ENCODE measurements around the gene RPL35. TPM values are rescaled to one million over a fixed set of nuclear protein-coding genes. Genes with fewer than 3 reads are reported as not detected.

Gene RPL35
- 1,710 TPM for polyA plus RNA-seq
- long read RNA-seq, donor 1, transcript RPL35-203 (3 exons, 785 nt): minor isoform, 209 of 1,116 reads
- long read RNA-seq, donor 1, transcript RPL35-205 (2 exons, 649 nt): minor isoform, 50 of 1,116 reads
- long read RNA-seq, donor 1, transcript RPL35-201 (4 exons, 455 nt): major isoform, 789 of 1,116 reads
- long read RNA-seq, donor 1, partial matches to known transcripts: 67 of 1,116 reads
- long read RNA-seq, donor 1, other reads (novel, unspliced or antisense): 0 of 1,116 reads
- long read RNA-seq, donor 2, transcript RPL35-201 (4 exons, 455 nt): major isoform, 1,312 of 1,915 reads
- long read RNA-seq, donor 2, transcript RPL35-205 (2 exons, 649 nt): minor isoform, 50 of 1,915 reads
- long read RNA-seq, donor 2, transcript RPL35-203 (3 exons, 785 nt): minor isoform, 453 of 1,915 reads
- long read RNA-seq, donor 2, partial matches to known transcripts: 87 of 1,915 reads
- long read RNA-seq, donor 2, other reads (novel, unspliced or antisense): 12 of 1,915 reads
- long read RNA-seq, donor 3: 0 reads
- long read RNA-seq, donor 4, transcript RPL35-205 (2 exons, 649 nt): minor isoform, 11 of 256 reads
- long read RNA-seq, donor 4, transcript RPL35-203 (3 exons, 785 nt): minor isoform, 76 of 256 reads
- long read RNA-seq, donor 4, transcript RPL35-201 (4 exons, 455 nt): major isoform, 169 of 256 reads
- long read RNA-seq, donor 4, partial matches to known transcripts: 0 of 256 reads
- long read RNA-seq, donor 4, other reads (novel, unspliced or antisense): 0 of 256 reads
- long read RNA-seq, donor 5, transcript RPL35-201 (4 exons, 455 nt): major isoform, 702 of 995 reads
- long read RNA-seq, donor 5, transcript RPL35-205 (2 exons, 649 nt): minor isoform, 38 of 995 reads
- long read RNA-seq, donor 5, transcript RPL35-203 (3 exons, 785 nt): minor isoform, 211 of 995 reads
- long read RNA-seq, donor 5, partial matches to known transcripts: 39 of 995 reads
- long read RNA-seq, donor 5, other reads (novel, unspliced or antisense): 5 of 995 reads
- long read RNA-seq, donor 6, transcript RPL35-201 (4 exons, 455 nt): major isoform, 1,096 of 1,686 reads
- long read RNA-seq, donor 6, transcript RPL35-205 (2 exons, 649 nt): minor isoform, 37 of 1,686 reads
- long read RNA-seq, donor 6, transcript RPL35-203 (3 exons, 785 nt): minor isoform, 379 of 1,686 reads
- long read RNA-seq, donor 6, partial matches to known transcripts: 173 of 1,686 reads
- long read RNA-seq, donor 6, other reads (novel, unspliced or antisense): 0 of 1,686 reads
- long read RNA-seq, donor 7, transcript RPL35-205 (2 exons, 649 nt): minor isoform, 13 of 849 reads
- long read RNA-seq, donor 7, transcript RPL35-203 (3 exons, 785 nt): minor isoform, 182 of 849 reads
- long read RNA-seq, donor 7, transcript RPL35-201 (4 exons, 455 nt): major isoform, 624 of 849 reads
- long read RNA-seq, donor 7, partial matches to known transcripts: 25 of 849 reads
- long read RNA-seq, donor 7, other reads (novel, unspliced or antisense): 5 of 849 reads
- long read RNA-seq, donor 8, transcript RPL35-201 (4 exons, 455 nt): major isoform, 1,845 of 2,529 reads
- long read RNA-seq, donor 8, transcript RPL35-203 (3 exons, 785 nt): minor isoform, 494 of 2,529 reads
- long read RNA-seq, donor 8, transcript RPL35-205 (2 exons, 649 nt): minor isoform, 39 of 2,529 reads
- long read RNA-seq, donor 8, partial matches to known transcripts: 142 of 2,529 reads
- long read RNA-seq, donor 8, other reads (novel, unspliced or antisense): 7 of 2,529 reads
- long read RNA-seq, donor 9, transcript RPL35-203 (3 exons, 785 nt): minor isoform, 492 of 2,461 reads
- long read RNA-seq, donor 9, transcript RPL35-201 (4 exons, 455 nt): major isoform, 1,811 of 2,461 reads
- long read RNA-seq, donor 9, transcript RPL35-205 (2 exons, 649 nt): minor isoform, 36 of 2,461 reads
- long read RNA-seq, donor 9, partial matches to known transcripts: 101 of 2,461 reads
- long read RNA-seq, donor 9, other reads (novel, unspliced or antisense): 21 of 2,461 reads
- long read RNA-seq, donor 10, transcript RPL35-201 (4 exons, 455 nt): major isoform, 1,370 of 1,850 reads
- long read RNA-seq, donor 10, transcript RPL35-205 (2 exons, 649 nt): minor isoform, 25 of 1,850 reads
- long read RNA-seq, donor 10, transcript RPL35-203 (3 exons, 785 nt): minor isoform, 348 of 1,850 reads
- long read RNA-seq, donor 10, partial matches to known transcripts: 95 of 1,850 reads
- long read RNA-seq, donor 10, other reads (novel, unspliced or antisense): 12 of 1,850 reads
- long read RNA-seq, donor 11, transcript RPL35-203 (3 exons, 785 nt): minor isoform, 273 of 1,237 reads
- long read RNA-seq, donor 11, transcript RPL35-205 (2 exons, 649 nt): minor isoform, 21 of 1,237 reads
- long read RNA-seq, donor 11, transcript RPL35-201 (4 exons, 455 nt): major isoform, 899 of 1,237 reads
- long read RNA-seq, donor 11, partial matches to known transcripts: 43 of 1,237 reads
- long read RNA-seq, donor 11, other reads (novel, unspliced or antisense): 0 of 1,237 reads

DNA sequence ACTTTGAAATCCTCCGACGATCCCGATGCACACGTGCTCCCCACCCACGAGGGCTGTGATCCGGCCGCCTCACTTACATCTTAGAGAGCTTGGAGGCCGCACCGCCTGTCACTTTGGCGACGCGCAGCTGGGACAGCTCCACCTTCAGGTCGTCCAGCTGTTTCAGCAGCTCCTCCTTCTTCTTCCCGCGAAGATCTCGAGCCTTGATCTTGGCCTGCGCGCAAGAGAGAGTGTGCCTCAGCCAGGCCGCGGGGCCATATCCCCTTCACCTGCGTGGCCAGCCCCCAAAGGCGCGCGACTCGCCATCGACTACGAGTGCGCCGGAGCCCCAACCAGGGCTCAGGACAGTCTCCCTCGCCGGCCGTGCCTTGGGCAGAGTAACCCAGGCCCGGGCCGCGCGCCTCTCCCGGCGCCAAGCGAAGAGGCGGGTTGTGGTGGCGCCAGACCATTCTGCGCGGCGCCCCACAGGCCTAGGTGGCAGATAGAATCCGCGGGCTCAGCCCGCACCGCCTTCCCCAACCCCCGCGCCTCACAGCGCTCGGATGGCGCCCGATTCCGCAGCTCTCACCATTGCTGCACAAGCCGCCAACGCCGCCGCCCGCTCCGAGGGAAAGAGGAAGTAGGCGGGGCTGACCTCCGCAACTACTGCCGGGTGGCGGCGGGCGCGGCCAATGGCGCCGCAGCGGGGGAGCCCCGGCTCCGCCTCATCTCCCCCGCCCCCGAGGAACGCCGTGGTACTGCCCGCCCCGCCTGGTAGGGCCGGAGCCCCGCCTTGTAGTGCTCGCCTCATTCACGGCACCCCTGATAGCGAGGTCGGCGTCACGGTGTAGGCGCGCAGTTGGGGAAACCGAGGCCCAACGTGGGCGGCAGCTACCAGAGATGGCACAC, at the start of gene RPL35, which contains the start of gene ARPC5L:
Gene RPL35 (minus strand): TSS at position 616 of the 888 bp plus-strand sequence. CDS start 45 bp downstream, at position 571.
Gene ARPC5L (plus strand): TSS at position 789 of the 888 bp plus-strand sequence. CDS start 7,161 bp downstream, outside the sequence.
- no peaks in the 10 kb centered on the region for H3K27me3 ChIP-seq (ENCODE audit: control insufficient read depth, insufficient read depth, low read length)
- peak within 1 kb of the TSS; percentile 89 for H3K27ac ChIP-seq (ENCODE audit: low read length)
- peak; percentile 93 to 97 for DNase-seq
- WGBS (ENCODE audit: insufficient coverage, low lambda C conversion rate): no CpG with 5 or more reads among the region's 92 CpGs
- H3K4me3 ChIP-seq (ENCODE audit: low read length): peak within 1 kb of the TSS; percentile 92
- H3K4me1 ChIP-seq (ENCODE audit: control insufficient read depth, insufficient read depth, low read length): peaks cover 5% of the 10 kb centered on the region
- H3K36me3 ChIP-seq (ENCODE audit: control insufficient read depth, insufficient read depth, low read length): peaks cover 42% of the 10 kb centered on the region
- no peaks in the 10 kb centered on the region for H3K9me3 ChIP-seq (ENCODE audit: control insufficient read depth, low read depth, low read length)

DNA sequence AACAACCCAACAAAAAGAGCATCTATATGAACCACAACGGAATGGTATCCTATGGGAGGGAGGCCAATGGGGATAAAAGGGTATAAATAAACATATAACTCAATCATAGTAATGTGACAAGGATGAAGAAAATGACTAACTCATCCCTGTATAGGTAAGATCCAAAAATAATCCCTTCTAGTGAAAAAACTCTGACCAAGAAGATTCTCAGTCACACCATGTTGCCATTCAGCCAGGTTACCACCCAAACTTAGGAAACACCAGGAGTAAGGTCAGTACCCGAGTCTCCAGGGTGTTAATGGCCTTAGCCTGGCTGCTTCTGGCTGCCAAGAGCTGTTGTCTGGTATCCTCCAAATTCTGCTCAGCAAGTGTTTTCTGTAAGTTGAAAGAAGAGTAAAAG, 46.3 kb upstream of the RPL35 start:
- H3K4me3 ChIP-seq (ENCODE audit: low read length): no peak overlapping the region
- H3K9me3 ChIP-seq (ENCODE audit: control insufficient read depth, low read depth, low read length): no peaks in the 10 kb centered on the region
- WGBS (ENCODE audit: insufficient coverage, low lambda C conversion rate): 80% methylated on average over 1 of the region's 2 CpGs
- no peaks in the 10 kb centered on the region for H3K4me1 ChIP-seq (ENCODE audit: control insufficient read depth, insufficient read depth, low read length)
- peaks cover 40% of the 10 kb centered on the region for H3K36me3 ChIP-seq (ENCODE audit: control insufficient read depth, insufficient read depth, low read length)
- H3K27me3 ChIP-seq (ENCODE audit: control insufficient read depth, insufficient read depth, low read length): no peaks in the 10 kb centered on the region
- no peak overlapping the region for H3K27ac ChIP-seq (ENCODE audit: low read length)
- no peak for DNase-seq

DNA sequence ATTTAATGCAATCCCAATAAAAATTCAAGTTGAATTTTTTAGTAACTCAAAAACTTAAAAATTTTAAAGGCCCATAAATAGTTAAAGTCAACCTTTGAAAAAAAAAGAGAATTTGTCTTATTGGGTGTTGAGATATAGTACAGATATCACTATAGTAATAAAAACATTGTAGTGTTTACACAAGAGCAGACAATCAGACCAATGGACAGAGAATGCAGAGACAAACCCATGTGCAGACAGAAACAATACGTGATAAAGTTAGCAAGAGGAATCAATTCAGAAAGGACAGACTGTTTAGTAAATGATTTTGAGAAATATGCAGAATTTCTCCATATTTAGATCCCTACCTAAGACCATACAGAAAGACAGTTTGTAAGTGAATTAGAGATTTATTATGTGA, 45.2 kb upstream of the RPL35 start:
- H3K27me3 ChIP-seq (ENCODE audit: control insufficient read depth, insufficient read depth, low read length): no peaks in the 10 kb centered on the region
- no peaks in the 10 kb centered on the region for H3K9me3 ChIP-seq (ENCODE audit: control insufficient read depth, low read depth, low read length)
- DNase-seq: peak in 1 of 2 donors; percentile 21
- no peaks in the 10 kb centered on the region for H3K4me1 ChIP-seq (ENCODE audit: control insufficient read depth, insufficient read depth, low read length)
- no peak overlapping the region for H3K4me3 ChIP-seq (ENCODE audit: low read length)
- 10% methylated on average over 1 of the region's 1 CpG for WGBS (ENCODE audit: insufficient coverage, low lambda C conversion rate)
- no peak overlapping the region for H3K27ac ChIP-seq (ENCODE audit: low read length)
- H3K36me3 ChIP-seq (ENCODE audit: control insufficient read depth, insufficient read depth, low read length): peaks cover 36% of the 10 kb centered on the region

DNA sequence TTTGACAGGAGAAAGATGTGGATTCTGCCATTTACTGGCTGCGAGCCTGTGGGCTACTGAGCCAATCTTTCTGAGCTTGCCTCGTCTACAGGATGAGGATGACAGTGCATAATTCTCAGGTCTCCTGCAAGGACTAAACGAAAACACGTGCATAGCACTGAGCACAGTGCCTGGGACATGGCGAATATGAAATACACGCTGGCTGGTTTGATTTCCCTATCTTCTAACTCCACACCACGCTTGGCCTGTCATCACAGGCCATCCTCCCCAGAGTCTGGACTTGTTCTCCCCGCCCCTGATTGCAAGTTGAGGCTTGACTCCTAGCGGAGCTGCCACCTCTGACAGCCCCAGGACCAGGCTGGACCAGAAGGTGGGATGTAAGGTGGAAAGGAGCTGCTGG, 38.1 kb upstream of the RPL35 start:
- Histone ChIP-seq H3K4me3 (ENCODE audit: low read length) (no peak overlapping the region), H3K27me3 (ENCODE audit: control insufficient read depth, insufficient read depth, low read length) (no peaks in the 10 kb centered on the region), H3K4me1 (ENCODE audit: control insufficient read depth, insufficient read depth, low read length) (peaks cover 10% of the 10 kb centered on the region), H3K36me3 (ENCODE audit: control insufficient read depth, insufficient read depth, low read length) (peaks cover 47% of the 10 kb centered on the region), H3K9me3 (ENCODE audit: control insufficient read depth, low read depth, low read length) (no peaks in the 10 kb centered on the region), H3K27ac (ENCODE audit: low read length) (no peak overlapping the region)
- no CpG with 5 or more reads among the region's 9 CpGs for WGBS (ENCODE audit: insufficient coverage, low lambda C conversion rate)
- no peak for DNase-seq

DNA sequence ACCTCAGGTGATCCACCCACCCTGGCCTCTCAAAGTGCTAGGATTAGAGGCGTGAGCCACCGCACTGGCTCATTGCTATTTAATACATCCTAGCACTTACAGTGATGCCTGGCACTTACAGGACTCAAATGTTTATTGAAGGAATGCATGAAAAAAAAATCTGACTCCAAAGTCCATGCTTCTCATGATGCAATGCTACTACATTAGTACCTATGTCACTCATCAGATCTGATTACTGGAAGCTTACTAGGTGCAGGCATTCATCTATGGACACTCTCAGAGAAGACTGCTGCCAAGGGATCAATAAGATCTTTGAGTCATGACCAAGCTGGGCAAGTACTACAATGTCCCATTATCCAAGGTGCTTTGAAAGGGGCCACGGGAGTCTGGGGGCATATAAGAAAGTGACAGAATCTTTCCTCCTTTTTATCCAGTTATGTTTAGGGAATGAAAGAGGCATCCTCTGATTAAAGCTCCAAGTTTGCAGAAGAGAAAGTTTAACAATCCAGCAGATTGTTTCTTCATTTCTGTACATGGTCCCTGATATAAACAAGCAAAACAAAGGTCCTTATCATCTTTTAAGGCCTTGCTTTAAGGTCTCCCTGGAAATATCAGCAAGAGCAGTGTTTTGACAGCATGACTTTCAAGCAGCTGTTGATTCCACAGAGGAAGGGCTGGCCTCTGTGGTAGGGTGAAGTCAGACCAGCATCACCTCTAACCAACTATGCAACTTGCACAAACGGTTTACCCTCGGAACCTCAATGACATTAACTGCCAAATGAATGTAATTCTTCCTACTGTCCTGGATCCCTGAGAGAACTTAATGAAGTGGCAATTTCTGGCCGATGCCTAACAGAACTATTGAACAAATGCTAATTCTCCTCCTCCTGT, 36.1 kb upstream of the RPL35 start:
- Histone ChIP-seq H3K27me3 (ENCODE audit: control insufficient read depth, insufficient read depth, low read length) (no peaks in the 10 kb centered on the region), H3K36me3 (ENCODE audit: control insufficient read depth, insufficient read depth, low read length) (peaks cover 52% of the 10 kb centered on the region), H3K9me3 (ENCODE audit: control insufficient read depth, low read depth, low read length) (no peaks in the 10 kb centered on the region), H3K27ac (ENCODE audit: low read length) (peak overlapping the region; percentile 5), H3K4me3 (ENCODE audit: low read length) (no peak overlapping the region), H3K4me1 (ENCODE audit: control insufficient read depth, insufficient read depth, low read length) (peaks cover 10% of the 10 kb centered on the region)
- 40% methylated on average over 1 of the region's 6 CpGs for WGBS (ENCODE audit: insufficient coverage, low lambda C conversion rate)
- DNase-seq: peak; percentile 74 to 90

DNA sequence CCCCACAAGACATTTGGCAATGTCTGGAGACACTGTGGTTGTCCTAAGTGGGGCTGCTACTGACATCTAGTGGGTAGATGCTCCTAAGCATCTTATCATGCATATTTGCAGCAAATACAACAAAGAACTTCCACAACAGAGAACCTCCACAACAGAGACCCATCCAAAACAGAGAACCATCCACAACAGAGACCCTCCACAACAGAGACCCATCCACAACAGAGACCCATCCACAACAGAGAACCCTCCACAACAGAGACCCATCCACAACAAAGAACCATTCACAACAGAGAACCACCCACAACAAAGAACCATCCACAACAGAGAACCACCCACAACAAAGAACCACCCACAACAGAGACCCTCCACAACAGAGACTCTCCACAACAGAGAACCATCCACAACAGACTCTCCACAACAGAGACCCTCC, 33.0 kb upstream of the RPL35 start:
- no peaks in the 10 kb centered on the region for H3K27me3 ChIP-seq (ENCODE audit: control insufficient read depth, insufficient read depth, low read length)
- peaks cover 10% of the 10 kb centered on the region for H3K4me1 ChIP-seq (ENCODE audit: control insufficient read depth, insufficient read depth, low read length)
- no peak overlapping the region for H3K4me3 ChIP-seq (ENCODE audit: low read length)
- DNase-seq: peak in 1 of 2 donors; percentile 11
- no peaks in the 10 kb centered on the region for H3K9me3 ChIP-seq (ENCODE audit: control insufficient read depth, low read depth, low read length)
- H3K27ac ChIP-seq (ENCODE audit: low read length): no peak overlapping the region
- H3K36me3 ChIP-seq (ENCODE audit: control insufficient read depth, insufficient read depth, low read length): peaks cover 62% of the 10 kb centered on the region

DNA sequence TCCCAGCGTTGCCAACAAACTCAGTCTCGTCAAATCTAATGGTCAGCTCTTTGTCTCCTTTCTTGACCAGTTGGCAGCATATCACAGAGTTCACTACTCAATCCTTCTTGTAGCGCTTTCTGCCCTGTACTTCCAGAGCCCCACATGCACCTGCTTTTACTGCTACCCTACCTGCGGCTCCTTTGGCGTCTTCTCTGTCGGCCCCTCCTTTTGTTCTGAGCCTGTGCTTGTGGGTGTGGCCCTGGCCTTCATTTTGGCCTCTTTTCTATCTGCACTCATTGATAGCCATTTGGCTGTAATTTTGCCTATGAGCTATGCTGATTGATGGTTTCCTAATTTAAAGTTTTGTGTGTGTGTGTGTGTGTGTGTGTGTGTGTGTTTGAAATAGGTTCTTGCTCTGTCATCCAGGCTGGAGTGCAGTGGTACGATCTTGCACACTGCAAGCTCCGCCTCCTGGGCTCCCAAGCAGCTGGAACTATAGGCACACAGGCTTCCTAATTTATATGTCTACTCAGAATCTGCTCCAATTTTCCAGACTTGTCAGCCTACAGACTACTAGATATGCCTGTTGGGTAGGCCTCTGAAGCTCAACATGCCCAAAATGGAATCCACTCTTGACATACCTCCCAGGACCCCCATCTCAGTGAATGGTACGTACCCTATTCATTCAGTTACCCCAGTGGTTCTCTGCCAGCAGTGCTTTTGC, 32.4 kb upstream of the RPL35 start:
- no peak overlapping the region for H3K27ac ChIP-seq (ENCODE audit: low read length)
- H3K9me3 ChIP-seq (ENCODE audit: control insufficient read depth, low read depth, low read length): no peaks in the 10 kb centered on the region
- H3K36me3 ChIP-seq (ENCODE audit: control insufficient read depth, insufficient read depth, low read length): peaks cover 62% of the 10 kb centered on the region
- DNase-seq: no peak
- H3K27me3 ChIP-seq (ENCODE audit: control insufficient read depth, insufficient read depth, low read length): no peaks in the 10 kb centered on the region
- no peak overlapping the region for H3K4me3 ChIP-seq (ENCODE audit: low read length)
- WGBS (ENCODE audit: insufficient coverage, low lambda C conversion rate): no CpG with 5 or more reads among the region's 9 CpGs
- H3K4me1 ChIP-seq (ENCODE audit: control insufficient read depth, insufficient read depth, low read length): peaks cover 10% of the 10 kb centered on the region
